Activated T-helper 17 cell treated with anti-CD3 and anti-CD28 coated beads, Interleukin-2, amount 50 U/mL, for 72 hours (primary cell): ENCODE data around the gene PEMT. TPM values are rescaled to one million over a fixed set of nuclear protein-coding genes. Genes with fewer than 3 reads are reported as not detected.

Source experiments
- ATAC-seq: fragments of 150-1000 bp; cut with Tn5 transposase; replicated peaks from 2 replicates; pipeline ENCODE4 v1.10.0; 2021; ENCODE audit warnings: mild to moderate bottlenecking, moderate library complexity
- H3K27ac Mint-ChIP-seq: one replicate; pipeline ENCODE4 v1.8.0; 2022; ENCODE audit warnings: mixed read lengths
- H3K27me3 Mint-ChIP-seq: one replicate; pipeline ENCODE4 v1.8.0; 2022; ENCODE audit warnings: mixed read lengths
- H3K36me3 Mint-ChIP-seq: one replicate; pipeline ENCODE4 v1.8.0; 2022; ENCODE audit warnings: low read depth, mild to moderate bottlenecking, mixed read lengths
- H3K4me1 Mint-ChIP-seq: one replicate; pipeline ENCODE4 v1.8.0; 2022; ENCODE audit warnings: mixed read lengths
- H3K4me3 Mint-ChIP-seq: one replicate; pipeline ENCODE4 v1.8.0; 2022; ENCODE audit warnings: mild to moderate bottlenecking, mixed read lengths
- H3K9me3 Mint-ChIP-seq: one replicate; pipeline ENCODE4 v1.8.0; 2022; ENCODE audit warnings: mixed read lengths
- total RNA-seq, 2 donors: library from RNA; stranded (reverse); gene quantifications; one replicate each; pipeline ENCODE4 v1.2.3, GENCODE V29; 2022

The PEMT gene
- total RNA-seq, 2 donors from 2014 or later: 18.1 to 33.5 TPM

DNA sequence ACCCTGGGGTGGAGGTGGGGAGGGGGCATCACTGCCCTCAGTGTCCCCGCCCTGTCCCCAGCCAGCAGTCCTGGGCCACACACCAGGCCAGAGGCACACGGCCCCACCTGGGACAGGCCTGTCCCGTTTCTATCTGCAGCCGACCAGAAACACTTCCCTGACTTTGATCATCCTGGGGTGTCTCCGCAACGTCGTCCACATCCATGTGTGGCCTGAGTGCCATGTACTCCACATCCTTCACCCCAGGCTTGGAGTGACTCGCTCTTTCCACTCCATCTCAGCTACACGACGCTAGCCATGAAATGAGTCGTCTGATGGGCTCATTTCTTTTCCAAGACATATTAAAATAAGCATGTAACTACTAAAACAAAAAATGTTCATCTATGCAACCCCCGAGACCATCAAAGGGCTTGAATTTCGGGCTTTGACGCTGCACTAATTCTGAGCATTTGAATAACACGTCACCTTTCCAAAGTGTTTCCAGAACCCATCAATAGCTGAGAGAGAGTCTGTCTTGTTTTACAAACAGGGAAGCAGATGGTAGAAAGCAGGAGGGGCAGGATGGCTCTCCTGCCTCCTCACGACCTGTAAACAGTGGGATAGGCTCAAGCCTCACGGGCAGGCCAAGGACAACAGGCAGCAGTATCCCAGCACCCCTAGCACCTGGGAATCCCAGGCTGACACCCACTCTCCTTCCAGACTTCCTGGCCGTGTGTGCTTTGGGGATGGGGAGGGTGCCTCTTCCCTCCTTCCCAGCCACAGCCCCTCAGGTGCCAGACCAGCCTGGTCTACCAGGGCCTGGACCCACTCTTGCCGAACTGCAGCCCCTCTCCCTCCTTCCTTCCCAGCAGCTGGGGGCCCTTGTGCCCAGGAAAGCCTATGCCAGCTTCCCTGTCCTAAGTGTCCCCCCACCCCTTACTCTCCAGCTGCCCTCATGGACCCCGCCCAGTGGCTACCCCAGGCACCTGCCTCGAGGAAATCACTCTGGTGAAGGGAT lies 75.3 kb downstream of the PEMT start:
- no peaks in the 10 kb centered on the region for H3K9me3 Mint-ChIP-seq
- peak overlapping the region; percentile 6 for H3K27ac Mint-ChIP-seq
- no peak overlapping the region for H3K4me3 Mint-ChIP-seq
- no peaks in the 10 kb centered on the region for H3K36me3 Mint-ChIP-seq
- ATAC-seq: no peak
- no peaks in the 10 kb centered on the region for H3K27me3 Mint-ChIP-seq
- no peaks in the 10 kb centered on the region for H3K4me1 Mint-ChIP-seq

- no peaks in the 10 kb centered on the region for H3K27me3 Mint-ChIP-seq
- H3K4me1 Mint-ChIP-seq: no peaks in the 10 kb centered on the region
- no peak for ATAC-seq
- no peak overlapping the region for H3K27ac Mint-ChIP-seq
- no peaks in the 10 kb centered on the region for H3K9me3 Mint-ChIP-seq
- H3K4me3 Mint-ChIP-seq: no peak overlapping the region
- no peaks in the 10 kb centered on the region for H3K36me3 Mint-ChIP-seq
Measured at GRCh38 chr17:17514993-17515933, 76.2 kb downstream of the PEMT start.

DNA sequence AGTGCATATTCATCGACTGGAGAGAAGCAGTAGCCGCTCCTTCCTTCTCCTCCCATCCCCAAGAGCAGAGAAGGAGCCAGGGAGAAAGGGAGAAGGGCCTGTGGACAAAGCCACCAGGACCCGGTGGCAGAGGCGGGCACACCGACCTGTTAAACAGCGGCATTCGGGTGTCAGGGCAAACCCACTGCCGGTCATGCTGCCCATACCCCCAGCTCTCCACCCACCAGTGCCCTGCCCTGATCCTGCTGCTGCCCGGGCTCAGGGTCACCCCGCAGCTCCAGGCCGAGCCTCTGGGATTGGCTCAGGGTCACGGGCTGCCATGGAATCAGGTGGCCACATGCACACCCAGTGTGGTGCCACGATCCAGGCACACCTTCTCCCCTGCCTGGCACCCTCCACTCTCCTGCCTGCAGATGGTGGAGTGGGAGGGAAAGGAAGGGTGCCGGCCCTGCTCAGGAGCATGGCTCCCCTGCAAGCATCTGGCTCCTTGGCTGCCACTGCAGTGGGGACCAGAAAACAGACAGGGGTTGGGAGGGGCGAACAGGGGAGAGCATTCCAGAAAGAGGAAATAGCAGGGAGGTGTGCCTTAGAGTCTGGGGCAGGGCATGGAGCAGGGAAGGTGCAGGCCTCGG lies 77.0 kb downstream of the PEMT start:
- no peaks in the 10 kb centered on the region for H3K27me3 Mint-ChIP-seq
- no peaks in the 10 kb centered on the region for H3K4me1 Mint-ChIP-seq
- no peaks in the 10 kb centered on the region for H3K9me3 Mint-ChIP-seq
- no peak overlapping the region for H3K4me3 Mint-ChIP-seq
- ATAC-seq: no peak
- no peaks in the 10 kb centered on the region for H3K36me3 Mint-ChIP-seq
- no peak overlapping the region for H3K27ac Mint-ChIP-seq

DNA sequence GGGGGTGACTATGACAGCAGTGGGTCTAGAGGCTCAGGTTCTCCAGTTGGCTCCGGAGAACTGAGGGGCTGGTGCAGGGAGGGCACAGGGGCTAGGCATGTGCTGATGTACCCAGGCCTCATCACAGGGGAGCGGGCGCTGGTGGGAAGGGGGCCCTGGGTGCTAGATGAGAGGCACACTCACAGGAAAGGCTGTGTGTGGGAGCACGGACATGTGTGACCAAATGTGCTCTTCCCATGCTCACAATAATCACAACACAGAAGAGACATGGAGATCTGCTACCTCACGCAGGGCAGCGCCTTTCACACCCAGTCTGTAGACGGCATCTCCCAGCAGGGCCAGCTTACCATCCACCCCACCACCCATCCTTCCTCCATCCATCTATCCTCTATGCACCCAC lies 77.9 kb downstream of the PEMT start:
- Mint-ChIP-seq H3K4me3 (no peak overlapping the region), H3K36me3 (no peaks in the 10 kb centered on the region), H3K27ac (peak overlapping the region; percentile 3), H3K27me3 (no peaks in the 10 kb centered on the region), H3K9me3 (no peaks in the 10 kb centered on the region), H3K4me1 (no peaks in the 10 kb centered on the region)
- ATAC-seq: no peak

- no peak overlapping the region for H3K4me3 Mint-ChIP-seq
- H3K4me1 Mint-ChIP-seq: no peaks in the 10 kb centered on the region
- H3K9me3 Mint-ChIP-seq: no peaks in the 10 kb centered on the region
- ATAC-seq: no peak
- no peaks in the 10 kb centered on the region for H3K27me3 Mint-ChIP-seq
- H3K27ac Mint-ChIP-seq: no peak overlapping the region
- H3K36me3 Mint-ChIP-seq: no peaks in the 10 kb centered on the region
Measured at GRCh38 chr17:17512866-17513265, 78.6 kb downstream of the PEMT start.

GRCh38 chr17:17511881-17512858 lies 79.3 kb downstream of the PEMT start:
- H3K27me3 Mint-ChIP-seq: no peaks in the 10 kb centered on the region
- H3K4me3 Mint-ChIP-seq: no peak overlapping the region
- no peaks in the 10 kb centered on the region for H3K4me1 Mint-ChIP-seq
- no peaks in the 10 kb centered on the region for H3K9me3 Mint-ChIP-seq
- H3K36me3 Mint-ChIP-seq: no peaks in the 10 kb centered on the region
- no peak for ATAC-seq
- H3K27ac Mint-ChIP-seq: no peak overlapping the region

GRCh38 chr17:17511293-17511741 lies 80.2 kb downstream of the PEMT start:
- Mint-ChIP-seq H3K4me1 (no peaks in the 10 kb centered on the region), H3K36me3 (no peaks in the 10 kb centered on the region), H3K27me3 (no peaks in the 10 kb centered on the region), H3K9me3 (no peaks in the 10 kb centered on the region), H3K4me3 (no peak overlapping the region), H3K27ac (peak overlapping the region; percentile 75)
- no peak for ATAC-seq

- H3K4me3 Mint-ChIP-seq: peak overlapping the region; percentile 1
- H3K27ac Mint-ChIP-seq: peak overlapping the region; percentile 75
- peak; percentile 61 for ATAC-seq
- no peaks in the 10 kb centered on the region for H3K4me1 Mint-ChIP-seq
- no peaks in the 10 kb centered on the region for H3K27me3 Mint-ChIP-seq
- H3K36me3 Mint-ChIP-seq: no peaks in the 10 kb centered on the region
- H3K9me3 Mint-ChIP-seq: no peaks in the 10 kb centered on the region
Measured at GRCh38 chr17:17510456-17511292, 80.8 kb downstream of the PEMT start.

- no peak overlapping the region for H3K4me3 Mint-ChIP-seq
- H3K4me1 Mint-ChIP-seq: no peaks in the 10 kb centered on the region
- H3K36me3 Mint-ChIP-seq: no peaks in the 10 kb centered on the region
- H3K9me3 Mint-ChIP-seq: no peaks in the 10 kb centered on the region
- H3K27me3 Mint-ChIP-seq: no peaks in the 10 kb centered on the region
- peak; percentile 13 for ATAC-seq
- H3K27ac Mint-ChIP-seq: peak overlapping the region; percentile 75
Measured at GRCh38 chr17:17509601-17510425, 81.7 kb downstream of the PEMT start.

GRCh38 chr17:17508646-17509591 lies 82.6 kb downstream of the PEMT start:
- no peaks in the 10 kb centered on the region for H3K27me3 Mint-ChIP-seq
- no peak overlapping the region for H3K4me3 Mint-ChIP-seq
- H3K27ac Mint-ChIP-seq: peak overlapping the region; percentile 75
- no peaks in the 10 kb centered on the region for H3K36me3 Mint-ChIP-seq
- H3K9me3 Mint-ChIP-seq: no peaks in the 10 kb centered on the region
- no peak for ATAC-seq
- no peaks in the 10 kb centered on the region for H3K4me1 Mint-ChIP-seq

GRCh38 chr17:17508019-17508535 lies 83.4 kb downstream of the PEMT start:
- H3K27ac Mint-ChIP-seq: no peak overlapping the region
- no peaks in the 10 kb centered on the region for H3K9me3 Mint-ChIP-seq
- no peaks in the 10 kb centered on the region for H3K36me3 Mint-ChIP-seq
- H3K4me3 Mint-ChIP-seq: no peak overlapping the region
- no peaks in the 10 kb centered on the region for H3K4me1 Mint-ChIP-seq
- no peak for ATAC-seq
- H3K27me3 Mint-ChIP-seq: no peaks in the 10 kb centered on the region
